ENCODE data around the gene C14orf132. TPM values are rescaled to one million over a fixed set of nuclear protein-coding genes. Genes with fewer than 3 reads are reported as not detected.

The C14orf132 gene
- total and polyA plus RNA-seq, 2 of the 4 experiments (the other 2 are of a cell fraction), result 6.3 to 13.5 TPM

- no peaks in the 10 kb centered on the region; a peak in 1 of 4 replicates for H3K79me1 ChIP-seq (ENCODE audit: low read depth in 1 of 2, low read length in 2 of 2)
- TF ChIP-seq MAFK (IDR thresholded peaks at IDR 0.05; ENCODE audit: low read depth, low read length) (no peak), MAZ (IDR thresholded peaks at IDR 0.05; ENCODE audit: borderline replicate concordance, low read depth, low read length) (no peak), USF2 (IDR thresholded peaks at IDR 0.05; ENCODE audit: low read depth, low read length) (no peak), FOS (IDR thresholded peaks at IDR 0.05; ENCODE audit: low read depth, low read length) (no peak), SMC3 (IDR thresholded peaks at IDR 0.05; ENCODE audit: low read depth, low read length) (no peak), RFX5 (IDR thresholded peaks at IDR 0.05; ENCODE audit: low read depth, low read length) (no peak), POLR2A (IDR thresholded peaks at IDR 0.05; ENCODE audit: low read depth, low read length) (no peak), NFE2L2 (IDR thresholded peaks at IDR 0.05; ENCODE audit: low read depth, low read length) (no peak), CTCF (conservative IDR thresholded peaks at IDR 0.05; ENCODE audit: low read depth, low read length) (no peak), CHD1 (IDR thresholded peaks at IDR 0.05; ENCODE audit: low read depth, low read length) (no peak)
- no peak overlapping the region for H3K14ac ChIP-seq (replicated peaks; ENCODE audit: low read depth, low read length)
- peaks cover 12% of the 10 kb centered on the region for H3K9me1 ChIP-seq (ENCODE audit: insufficient read depth, low read length)
- no peak overlapping the region for H3K18ac ChIP-seq (ENCODE audit: low read depth, low read length)
- H3K4me3 ChIP-seq (ENCODE audit: insufficient read depth, low read depth, low read length), result no peak overlapping the region
- no peak overlapping the region for H2BK5ac ChIP-seq (ENCODE audit: low read depth, low read length, poor library complexity, severe bottlenecking)
- no peaks in the 10 kb centered on the region for H4K20me1 ChIP-seq (ENCODE audit: insufficient read depth, low read length)
- DNase-seq (no peak), ATAC-seq (ENCODE audit: low read depth) (no peak)
- CTCF ChIA-PET, result interaction anchor here (1.4 to 6.8 kb wide), 4 partner anchors 98 to 178 kb away, joined by 3 to 55 read pairs (median 24); no protein-coding TSS in a partner anchor
- H4K8ac ChIP-seq (ENCODE audit: low read depth in 2 of 2, low read length in 2 of 2), result no peak overlapping the region
- H4K5ac ChIP-seq (ENCODE audit: low read depth, low read length), result no peak overlapping the region; the same call in 1 of the 2 replicates
- intact Hi-C loops (cut with micrococcal nuclease), result loop anchor here (5.0 kb wide), 1 partner anchor 80 kb away; no protein-coding TSS in a partner anchor
- no peak overlapping the region; the same call in 1 of the 2 replicates for H2BK20ac ChIP-seq (ENCODE audit: low read depth, low read length)
- H2BK120ac ChIP-seq (ENCODE audit: low read depth, low read length), result no peak overlapping the region; the same call in 1 of the 2 replicates
- peak overlapping the region; percentile 35; the same call in 1 of the 2 replicates for H4K91ac ChIP-seq (ENCODE audit: insufficient read depth, low read depth, low read length)
- no peak overlapping the region for H3K23ac ChIP-seq (ENCODE audit: low read depth, low read length)
- no peaks in the 10 kb centered on the region for H3K36me3 ChIP-seq (ENCODE audit: control insufficient read depth, insufficient read depth, low read length)
- no peaks in the 10 kb centered on the region for H3K27me3 ChIP-seq (ENCODE audit: control insufficient read depth, insufficient read depth, low read length)
- H2BK15ac ChIP-seq (ENCODE audit: low read depth, low read length), result no peak overlapping the region
- no peak overlapping the region; the same call in 1 of the 2 replicates for H3K4ac ChIP-seq (ENCODE audit: low read depth, low read length)
- no peak overlapping the region for H3K9ac ChIP-seq (ENCODE audit: low read depth, low read length)
- no peak overlapping the region for H2AFZ ChIP-seq (replicated peaks; ENCODE audit: low read length, poor library complexity)
- in situ Hi-C loops (cut with MboI; ENCODE audit: low sequenced_read_pairs), result loop anchor here (5.0 to 10.0 kb wide), 4 partner anchors 55 to 552 kb away; no protein-coding TSS in a partner anchor
- peak overlapping the region; percentile 27; the same call in 1 of the 2 replicates for H2AK5ac ChIP-seq (ENCODE audit: low read depth, low read length)
- POLR2A ChIA-PET (ENCODE audit: unreplicated experiment), result no interaction called here
- no peak overlapping the region for H3K4me2 ChIP-seq (ENCODE audit: low read depth, low read length)
- no peak overlapping the region for H3K27ac ChIP-seq (ENCODE audit: insufficient read depth, low read length)
- no peaks in the 10 kb centered on the region for H3K9me3 ChIP-seq (ENCODE audit: control insufficient read depth, insufficient read depth, low read length)
- H3K4me1 ChIP-seq (ENCODE audit: control insufficient read depth, insufficient read depth, low read length), result peaks cover 17% of the 10 kb centered on the region
- dilution Hi-C loops (cut with HindIII; ENCODE audit: low sequenced_read_pairs, unreplicated experiment), result no loop called here
- H2AK9ac ChIP-seq (replicated peaks; ENCODE audit: low read depth, low read length, poor library complexity), result no peak overlapping the region
- no TSS peak for BruUV-seq (replicated peaks)
- 91% methylated on average over 4 of the region's 12 CpGs; no CpG with 5 or more reads in 1 of the 2 experiments for WGBS, 2 experiments (ENCODE audit: extremely low coverage in 2 of 2, insufficient read length in 1 of 2)
- H3K56ac ChIP-seq (ENCODE audit: extremely low read depth, insufficient read depth, low read length), result no peak overlapping the region
Measured at GRCh38 chr14:96096639-96097610, 57.8 kb downstream of the C14orf132 start.
